Measurements from ENCODE around the gene COL6A3.
"Not testable (repeated sequence)": the region's sequence is repeated elsewhere in the genome, so short reads cannot be mapped to it uniquely, and the experiment has no call there.

COL6A3 gene

DNA sequence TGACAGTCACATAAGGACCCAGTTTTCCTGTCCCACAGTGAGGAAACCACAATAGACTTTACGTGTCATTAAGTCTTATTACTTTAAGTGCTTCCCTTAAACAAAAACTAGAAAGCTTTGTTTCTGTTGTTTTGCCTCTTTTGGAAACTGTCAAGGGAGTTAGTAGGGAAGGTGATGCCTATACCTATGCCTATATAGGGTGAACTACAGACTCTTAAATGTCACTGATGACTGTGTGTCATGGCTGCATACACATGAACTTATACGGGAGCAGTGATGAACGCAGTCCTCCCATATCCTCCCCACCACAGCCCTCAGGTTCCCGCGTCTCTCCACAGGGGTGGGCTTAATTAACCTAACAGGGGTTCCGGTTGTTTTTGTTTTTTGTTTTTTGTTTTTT, 97.6 kb downstream of the COL6A3 start:
- DNase-seq (ENCODE audit: low read depth), result no peak

DNA sequence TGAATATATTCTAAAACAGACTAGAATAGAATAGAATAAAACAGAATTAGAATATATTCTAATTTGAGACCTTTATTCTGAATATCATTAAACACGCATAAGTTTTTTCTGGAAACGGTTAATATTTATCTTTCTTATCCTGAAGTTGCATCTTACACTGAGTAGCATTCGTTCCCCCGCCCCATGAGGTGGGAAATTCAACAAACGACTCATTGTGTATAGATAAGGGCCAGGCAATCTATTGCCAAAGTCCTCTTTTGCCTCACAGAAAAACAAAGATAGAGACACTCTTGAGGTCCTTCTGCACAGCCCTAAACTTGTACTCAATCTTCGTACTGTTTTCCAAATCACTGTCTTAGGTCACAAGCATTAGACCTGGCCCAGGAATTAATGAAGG, 98.1 kb downstream of the COL6A3 start:
- no peak for DNase-seq (ENCODE audit: low read depth)

GRCh38 chr2:237315170-237315828, 98.7 kb downstream of the COL6A3 start:
- no peak for DNase-seq (ENCODE audit: low read depth)

GRCh38 chr2:237314681-237315080, 99.3 kb downstream of the COL6A3 start:
- no peak for DNase-seq (ENCODE audit: low read depth)

GRCh38 chr2:237314198-237314597, 99.8 kb downstream of the COL6A3 start:
- DNase-seq (ENCODE audit: low read depth), result no peak

DNA sequence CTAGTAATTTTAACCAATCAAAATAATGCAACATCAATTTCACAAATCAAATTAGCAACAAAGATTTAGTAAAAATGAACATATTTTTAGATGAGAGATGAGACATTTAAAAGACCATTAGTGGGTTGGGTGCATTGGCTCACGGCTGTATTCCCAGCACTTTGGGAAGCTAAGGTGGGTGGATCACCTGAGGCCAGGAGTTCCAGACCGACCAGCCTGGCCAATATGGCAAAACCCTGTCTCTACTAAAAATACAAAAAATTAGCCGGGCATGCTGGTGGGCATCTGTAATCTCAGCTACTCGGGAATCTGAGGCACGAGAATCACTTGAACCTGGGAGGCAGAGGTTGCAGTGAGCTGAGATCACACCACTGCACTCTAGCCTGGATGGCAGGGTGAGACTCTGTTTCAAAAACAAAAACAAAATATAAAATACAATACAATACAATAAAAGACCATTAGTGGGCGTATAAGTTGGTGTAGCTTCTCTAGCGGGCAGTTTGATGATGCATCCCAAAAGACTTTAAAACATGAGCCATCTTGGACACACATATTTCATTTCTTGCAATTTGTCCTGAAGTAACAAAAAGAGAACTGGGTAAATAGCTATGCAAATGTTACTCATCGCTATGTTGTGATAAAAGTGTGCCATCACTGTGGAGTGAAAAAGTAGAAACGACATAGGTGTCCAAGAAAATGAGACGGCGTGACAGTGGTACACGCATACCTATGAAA, 101.8 kb downstream of the COL6A3 start:
- DNase-seq (ENCODE audit: low read depth), result no peak

DNA sequence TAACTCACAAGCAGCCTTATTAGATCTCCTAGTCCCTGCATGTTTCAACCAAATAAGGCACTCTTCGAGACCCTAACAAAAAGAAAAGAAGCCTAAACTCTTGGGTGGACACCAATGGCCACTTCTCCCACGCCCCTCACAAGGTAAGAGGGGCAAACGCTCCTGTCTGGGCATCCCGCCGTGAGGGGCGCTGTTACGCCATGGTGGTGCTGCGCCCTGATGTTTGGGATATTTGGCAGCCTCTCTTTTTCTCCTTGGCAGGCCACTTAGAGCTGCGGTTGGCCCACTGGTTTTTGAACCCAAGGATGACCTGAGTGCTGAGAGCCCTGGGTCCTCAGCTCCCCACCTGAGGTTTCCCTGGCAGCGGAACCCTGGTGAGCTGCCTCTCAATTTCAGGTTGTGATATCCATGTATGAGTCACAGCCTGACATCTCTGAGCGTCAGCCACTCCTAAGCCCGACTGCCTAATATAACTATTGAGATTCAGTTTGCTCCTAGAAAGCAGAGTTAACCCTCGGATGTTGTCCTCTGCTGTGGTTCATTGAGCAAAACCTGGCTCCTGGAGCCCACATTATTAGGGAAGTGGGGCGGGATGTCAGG, 103.3 kb downstream of the COL6A3 start:
- no peak for DNase-seq (ENCODE audit: low read depth)

DNA sequence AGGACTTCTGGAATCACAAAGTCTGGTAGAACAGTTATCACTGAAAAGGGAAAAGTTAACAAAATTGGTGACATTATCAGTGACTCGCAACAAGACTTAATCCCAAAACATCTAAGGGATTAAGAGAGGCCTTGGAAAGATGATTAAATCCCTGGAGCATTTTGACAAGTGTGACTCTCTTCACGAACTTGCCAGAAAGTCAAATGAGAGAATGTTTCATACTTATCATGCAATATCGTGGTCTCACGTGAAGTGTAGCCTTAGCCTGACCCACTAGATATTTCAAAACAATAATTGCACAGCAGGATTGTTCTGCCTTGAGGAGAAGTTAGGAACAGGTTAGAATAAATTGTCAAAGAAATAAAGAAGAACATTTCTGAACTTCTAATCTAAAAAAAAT, 104.5 kb downstream of the COL6A3 start:
- DNase-seq (ENCODE audit: low read depth), result no peak

GRCh38 chr2:237309011-237309410, 105.0 kb downstream of the COL6A3 start:
- no peak for DNase-seq (ENCODE audit: low read depth)

GRCh38 chr2:237307474-237307873, 106.5 kb downstream of the COL6A3 start:
- no peak for DNase-seq (ENCODE audit: low read depth)

DNA sequence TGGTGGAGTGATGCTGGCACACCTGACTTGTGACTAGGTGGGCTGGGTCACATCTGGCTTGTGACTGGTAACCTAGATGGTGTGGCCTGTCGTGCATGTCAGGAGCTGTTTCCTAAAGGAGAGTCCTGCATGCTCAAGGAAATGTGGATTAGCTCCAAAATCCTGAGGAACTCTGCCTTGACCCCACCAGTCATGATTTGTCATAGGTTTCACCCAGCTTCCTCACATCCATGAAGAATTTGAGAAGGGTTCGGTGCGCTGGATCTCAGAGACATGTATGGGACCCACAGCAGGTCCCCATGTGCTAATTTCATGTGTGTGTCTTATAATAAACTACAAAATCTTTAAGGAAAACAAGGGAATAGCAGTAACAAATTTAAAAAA, 107.2 kb downstream of the COL6A3 start:
- no peak for DNase-seq (ENCODE audit: low read depth)

- no peak for DNase-seq (ENCODE audit: low read depth)
Observed at GRCh38 chr2:237306083-237306786, 107.7 kb downstream of the COL6A3 start.

DNA sequence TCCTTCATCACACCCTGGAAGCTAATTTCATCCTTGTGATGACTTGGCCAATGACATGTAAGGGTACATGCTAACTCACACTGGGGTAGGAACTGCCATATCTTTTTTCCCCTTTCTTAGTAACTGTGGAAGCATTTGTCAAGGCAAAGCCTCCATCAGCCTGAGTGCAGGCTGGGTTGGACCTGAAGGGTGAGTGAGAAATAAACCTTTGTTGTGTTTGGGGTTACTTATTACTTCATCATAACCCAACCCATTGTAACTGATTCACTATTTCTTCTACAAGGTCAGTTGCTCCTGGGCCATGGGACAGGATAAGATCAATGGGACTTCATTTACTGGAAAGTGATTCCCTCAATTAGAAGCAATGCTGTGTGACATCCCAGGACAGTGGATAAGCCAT, 108.4 kb downstream of the COL6A3 start:
- DNase-seq (ENCODE audit: low read depth), result no peak

DNA sequence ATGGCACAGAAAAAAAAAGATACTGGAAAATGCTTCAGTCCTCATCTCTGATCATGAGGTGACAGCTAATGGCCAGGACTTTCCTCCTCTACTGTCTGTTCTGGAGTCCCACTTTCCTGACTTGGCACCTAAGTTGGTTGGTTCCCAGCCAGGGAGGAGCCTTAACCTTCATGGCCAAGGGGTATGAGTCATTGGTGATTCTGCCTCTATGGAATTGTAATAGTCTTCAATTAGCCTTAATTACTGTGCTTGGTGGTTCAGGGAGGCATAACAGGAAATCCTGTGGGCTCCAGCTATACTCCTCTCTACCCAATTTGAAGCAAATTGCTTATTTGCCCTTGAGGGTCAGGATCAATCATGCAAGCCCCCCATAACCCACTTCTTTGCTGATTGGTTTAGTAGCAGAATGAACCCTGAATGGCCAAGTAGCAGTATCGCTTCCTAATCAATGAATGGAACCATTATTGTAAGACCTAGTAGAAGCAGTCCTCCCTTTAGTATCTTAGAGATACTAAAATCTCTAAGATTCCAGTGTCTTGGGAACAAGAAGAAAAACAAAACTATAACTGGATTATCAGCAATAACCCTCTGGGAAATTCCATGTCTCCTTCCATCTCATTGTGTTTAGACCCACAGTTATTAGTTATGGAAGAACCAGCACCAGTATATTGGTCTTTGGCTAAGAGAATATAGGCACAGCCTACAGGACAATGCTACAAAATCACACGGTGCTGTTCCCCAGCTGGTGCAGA, 109.0 kb downstream of the COL6A3 start:
- no peak for DNase-seq (ENCODE audit: low read depth)

- not testable (repeated sequence) for DNase-seq (ENCODE audit: low read depth)
Observed at GRCh38 chr2:237303244-237303643, 110.7 kb downstream of the COL6A3 start.

GRCh38 chr2:237301595-237301994, 112.4 kb downstream of the COL6A3 start:
- no peak for DNase-seq (ENCODE audit: low read depth)

DNA sequence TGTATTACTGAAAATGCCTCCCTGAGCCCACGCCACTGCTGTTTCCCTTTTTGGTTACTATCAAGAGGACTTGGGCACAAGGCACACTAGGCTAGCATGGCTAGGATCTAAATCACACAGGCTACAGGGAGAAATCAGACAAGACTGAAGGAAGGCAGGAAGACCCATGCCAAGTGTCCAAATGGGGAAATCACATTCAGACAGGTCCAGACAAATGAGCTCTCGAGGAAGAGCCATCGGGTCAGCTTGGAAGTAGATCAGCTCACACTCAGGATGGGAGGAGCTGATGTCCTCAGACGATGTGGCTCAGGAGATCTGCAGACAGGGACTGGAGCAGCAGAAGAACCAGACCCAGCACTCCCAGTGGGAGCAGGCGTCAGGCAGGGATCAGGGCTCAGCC, 113.2 kb downstream of the COL6A3 start:
- DNase-seq (ENCODE audit: low read depth), result no peak

GRCh38 chr2:237299906-237300305, 114.1 kb downstream of the COL6A3 start:
- DNase-seq (ENCODE audit: low read depth), result no peak

DNA sequence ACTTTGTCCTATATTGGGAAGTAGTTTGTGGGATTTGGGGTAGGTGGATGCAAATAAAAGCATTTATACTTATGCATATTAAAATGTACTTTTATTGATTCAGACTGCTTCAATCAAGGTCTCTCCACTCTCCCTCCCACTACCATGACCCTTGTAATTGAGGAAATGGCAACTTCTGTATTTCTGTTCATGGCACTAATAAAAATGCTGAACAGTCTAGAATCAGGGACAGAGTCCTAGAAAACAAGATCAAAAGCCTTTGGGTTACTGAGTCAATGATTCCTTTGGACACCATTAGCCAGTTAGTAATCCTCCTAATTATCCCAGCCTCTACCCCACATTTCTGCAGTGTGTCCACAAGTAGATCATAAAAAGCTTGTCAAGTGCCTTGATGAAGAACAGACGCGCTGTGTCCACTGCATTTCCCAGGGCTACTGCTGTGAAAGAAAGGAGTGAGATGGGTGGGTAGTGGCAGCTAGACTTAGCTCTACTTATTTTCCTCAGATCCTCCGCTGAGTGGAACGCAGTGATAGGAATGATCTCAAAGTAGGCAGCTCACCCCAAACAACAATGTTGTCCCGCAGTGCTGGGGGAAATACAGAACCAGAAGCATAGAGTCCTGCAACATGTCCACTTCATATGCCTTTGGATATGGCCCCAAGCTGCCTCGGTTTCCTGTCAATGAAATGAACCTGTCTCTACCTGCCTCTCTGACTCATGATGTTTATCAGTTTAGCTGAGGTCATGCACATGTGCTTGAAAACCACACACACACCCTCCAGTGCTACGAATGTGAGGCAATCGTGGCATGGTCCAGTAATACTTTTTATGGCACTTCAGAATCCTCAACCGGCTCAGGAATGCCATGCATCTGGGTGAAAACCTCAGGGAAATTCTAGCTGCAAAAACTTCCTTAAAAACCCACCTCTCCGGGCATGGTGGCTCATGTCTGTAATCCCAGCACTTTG, 115.5 kb downstream of the COL6A3 start:
- no peak for DNase-seq (ENCODE audit: low read depth)

GRCh38 chr2:237297421-237298150, 116.4 kb downstream of the COL6A3 start:
- DNase-seq (ENCODE audit: low read depth), result no peak

All from T-helper 22 cell (primary cell).